Activated CD4-positive, alpha-beta T cell treated with anti-CD3 and anti-CD28 coated beads, Interleukin-2, Interleukin-6, amounts not matched to agents 100 ng/mL and 50 ng/mL, durations not matched to agents 16 hours and 8 hours (primary cell): ENCODE results near the gene DHH.
A peak's percentile ranks its signal among the peaks of the same experiment; 100 is the strongest.
"Not testable (repeated sequence)": the region's sequence is repeated elsewhere in the genome, so short reads cannot be mapped to it uniquely, and the experiment has no call there.

Experiments used
- DNase-seq: peaks from one replicate; pipeline ENCODE4 v3.0.0-alpha.2; 2020

DHH gene

GRCh38 chr12:49068879-49069506 is 25.6 kb downstream of the DHH start:
- no peak for DNase-seq

- DNase-seq: no peak
Measured at GRCh38 chr12:49066120-49066519, 28.5 kb downstream of the DHH start.

- no peak for DNase-seq
Measured at GRCh38 chr12:49064767-49065152, 29.8 kb downstream of the DHH start.

- DNase-seq: not testable (repeated sequence)
Measured at GRCh38 chr12:49061916-49062315, 32.7 kb downstream of the DHH start.

- DNase-seq: no peak
Measured at GRCh38 chr12:49061157-49061650, 33.4 kb downstream of the DHH start.

- peak; percentile 93 for DNase-seq
Measured at GRCh38 chr12:49060237-49061156, 34.1 kb downstream of the DHH start, which contains the start of gene KMT2D. Gene KMT2D (minus strand): TSS chr12:49060794. CDS start chr12:49055324, 5,470 bp downstream.

- DNase-seq: peak; percentile 37
Measured at GRCh38 chr12:49059299-49060171, 35.1 kb downstream of the DHH start.

- no peak for DNase-seq
Measured at GRCh38 chr12:49059045-49059298, 35.6 kb downstream of the DHH start.

- no peak for DNase-seq
Measured at GRCh38 chr12:49058366-49059044, 36.1 kb downstream of the DHH start.

- no peak for DNase-seq
Measured at GRCh38 chr12:49057888-49058287, 36.7 kb downstream of the DHH start.

GRCh38 chr12:49055978-49056754 is 38.4 kb downstream of the DHH start:
- DNase-seq: peak; percentile 83

- no peak for DNase-seq
Measured at GRCh38 chr12:49055092-49055491, 39.5 kb downstream of the DHH start.

GRCh38 chr12:49054524-49054923 is 40.1 kb downstream of the DHH start:
- DNase-seq: no peak

- DNase-seq: no peak
Measured at GRCh38 chr12:49054096-49054495, 40.5 kb downstream of the DHH start.

GRCh38 chr12:49052451-49053208 is 42.0 kb downstream of the DHH start:
- no peak for DNase-seq

GRCh38 chr12:49051777-49052438 is 42.7 kb downstream of the DHH start:
- no peak for DNase-seq

- no peak for DNase-seq
Measured at GRCh38 chr12:49051373-49051764, 43.2 kb downstream of the DHH start.

GRCh38 chr12:49050507-49051372 is 43.9 kb downstream of the DHH start:
- no peak for DNase-seq

GRCh38 chr12:49049566-49050224 is 44.9 kb downstream of the DHH start:
- no peak for DNase-seq
